GM12801 (cell line): ENCODE measurements around the gene CEP164.

Experiments
- CTCF ChIP-seq: IDR thresholded peaks from one replicate; pipeline ENCODE4 v1.5.1; 2011; ENCODE audit warnings: control low read depth; ENCODE audit not compliant: insufficient read length; ENCODE audit errors: extremely low read depth

CEP164 gene

GRCh38 chr11:117305145-117305544 is 22.5 kb upstream of the CEP164 start:
- TF ChIP-seq CTCF = no peak

GRCh38 chr11:117309310-117309709 is 18.3 kb upstream of the CEP164 start:
- TF ChIP-seq CTCF = no peak

DNA sequence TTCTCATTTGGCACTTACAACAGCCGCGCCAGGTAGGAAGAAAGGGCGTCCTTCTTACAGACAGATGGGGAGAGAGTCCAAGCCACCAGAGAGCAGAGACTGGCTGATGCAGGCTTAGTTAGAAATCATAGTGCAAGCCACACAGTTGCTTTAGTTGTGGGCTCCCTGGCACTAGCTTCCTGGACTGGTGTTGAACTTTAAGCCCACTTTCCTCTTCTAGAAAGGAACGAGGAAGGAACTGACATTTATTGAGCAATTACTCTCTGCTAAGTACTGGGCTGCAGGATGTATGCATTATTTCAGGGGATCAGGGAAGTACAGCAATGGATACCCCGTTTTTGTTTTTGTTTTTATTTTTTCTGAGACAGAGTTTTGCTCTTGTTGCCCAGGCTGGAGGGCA is 14.6 kb upstream of the CEP164 start:
- TF ChIP-seq CTCF = no peak

DNA sequence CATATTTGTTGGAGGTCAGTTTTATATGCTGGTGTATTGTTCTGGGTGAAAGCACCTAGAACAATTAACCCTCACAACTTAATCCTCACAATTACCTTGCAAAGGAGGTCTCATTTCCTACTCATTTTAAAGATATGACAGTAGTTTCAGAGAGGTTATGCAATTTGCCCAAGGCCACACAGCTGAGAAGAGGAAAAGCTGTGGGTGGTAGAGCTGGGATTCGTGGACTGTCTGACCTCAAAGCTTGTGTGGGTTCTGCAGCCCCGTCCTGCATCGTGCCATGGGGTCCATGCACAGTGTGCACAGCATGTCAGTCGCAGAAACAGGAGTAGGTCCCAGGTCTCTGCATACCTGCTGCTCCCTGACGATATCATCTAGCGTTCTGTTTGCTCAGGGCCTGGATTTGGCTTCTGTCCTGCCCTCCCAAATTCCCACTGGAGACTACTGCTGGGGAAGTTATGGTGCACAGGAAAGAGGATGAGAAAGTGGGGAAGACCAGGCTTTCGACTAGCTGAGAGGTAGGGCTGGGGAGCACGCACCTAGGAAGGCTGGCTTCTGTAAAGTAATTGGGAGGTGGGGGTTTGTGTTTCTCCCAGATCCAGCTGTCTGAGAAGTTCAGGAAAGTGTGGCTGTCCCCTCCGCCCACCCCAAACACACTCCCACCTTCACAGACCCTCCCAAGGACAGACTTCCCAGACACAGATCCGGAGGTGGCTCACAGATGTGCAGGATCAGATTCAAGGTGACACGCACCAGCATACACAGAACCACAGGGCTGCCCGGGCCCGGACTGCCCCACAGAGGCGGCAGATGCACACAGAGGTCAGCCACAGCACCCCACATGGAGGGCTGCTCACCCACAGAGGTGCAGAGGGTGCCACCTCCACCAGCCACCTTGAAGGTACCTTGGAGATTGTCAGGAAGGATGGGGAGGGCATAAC is 13.6 kb upstream of the CEP164 start:
- no peak for TF ChIP-seq CTCF

- no peak for TF ChIP-seq CTCF
These were observed 12.8 kb upstream of the CEP164 start for GRCh38 chr11:117314840-117315239.

DNA sequence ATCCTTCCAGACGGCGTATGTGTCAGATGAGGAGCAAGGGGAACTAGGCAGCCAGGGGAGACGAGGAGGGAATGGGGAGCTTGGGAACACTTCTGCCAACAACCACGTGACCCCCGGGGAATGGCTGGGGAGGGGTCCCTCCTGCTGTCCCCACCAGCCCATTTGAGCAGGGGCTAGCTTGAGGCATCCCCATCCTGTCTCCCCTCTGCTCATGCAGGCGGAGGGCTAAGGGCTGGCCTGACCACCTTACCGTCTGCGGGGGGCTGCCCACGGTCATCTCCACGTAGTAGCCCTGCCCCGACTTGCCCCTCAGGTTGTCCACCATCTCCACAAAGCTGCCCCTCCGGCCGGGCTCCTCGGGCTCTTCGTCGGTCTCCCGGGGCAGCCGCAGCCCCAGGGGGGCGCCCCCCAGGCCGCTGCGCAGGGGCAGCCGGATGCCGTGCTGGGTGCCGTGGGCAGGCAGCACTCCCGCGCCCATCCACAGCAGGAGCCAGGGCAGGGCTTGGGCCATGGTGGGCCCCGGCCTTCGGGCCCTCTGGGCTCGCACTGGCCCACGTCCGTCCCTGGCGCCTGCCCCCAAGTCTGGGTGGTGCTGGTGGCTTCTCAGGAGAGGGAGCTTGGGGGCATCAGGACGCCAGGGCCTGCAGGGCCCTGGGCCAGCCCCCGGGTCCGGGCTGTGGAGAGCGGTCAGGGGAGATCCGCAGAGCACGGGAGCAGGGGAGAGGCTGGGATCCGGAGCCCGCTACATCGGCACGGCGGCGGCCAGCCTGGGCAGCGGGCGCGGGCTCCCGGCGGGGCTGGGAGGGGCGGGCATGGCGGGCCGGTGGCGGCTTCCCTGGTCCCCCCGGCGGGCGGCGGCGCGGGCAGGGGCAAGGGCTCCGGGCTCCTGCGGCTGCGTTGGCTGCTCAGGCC is 12.1 kb upstream of the CEP164 start:
- TF ChIP-seq CTCF = no peak

DNA sequence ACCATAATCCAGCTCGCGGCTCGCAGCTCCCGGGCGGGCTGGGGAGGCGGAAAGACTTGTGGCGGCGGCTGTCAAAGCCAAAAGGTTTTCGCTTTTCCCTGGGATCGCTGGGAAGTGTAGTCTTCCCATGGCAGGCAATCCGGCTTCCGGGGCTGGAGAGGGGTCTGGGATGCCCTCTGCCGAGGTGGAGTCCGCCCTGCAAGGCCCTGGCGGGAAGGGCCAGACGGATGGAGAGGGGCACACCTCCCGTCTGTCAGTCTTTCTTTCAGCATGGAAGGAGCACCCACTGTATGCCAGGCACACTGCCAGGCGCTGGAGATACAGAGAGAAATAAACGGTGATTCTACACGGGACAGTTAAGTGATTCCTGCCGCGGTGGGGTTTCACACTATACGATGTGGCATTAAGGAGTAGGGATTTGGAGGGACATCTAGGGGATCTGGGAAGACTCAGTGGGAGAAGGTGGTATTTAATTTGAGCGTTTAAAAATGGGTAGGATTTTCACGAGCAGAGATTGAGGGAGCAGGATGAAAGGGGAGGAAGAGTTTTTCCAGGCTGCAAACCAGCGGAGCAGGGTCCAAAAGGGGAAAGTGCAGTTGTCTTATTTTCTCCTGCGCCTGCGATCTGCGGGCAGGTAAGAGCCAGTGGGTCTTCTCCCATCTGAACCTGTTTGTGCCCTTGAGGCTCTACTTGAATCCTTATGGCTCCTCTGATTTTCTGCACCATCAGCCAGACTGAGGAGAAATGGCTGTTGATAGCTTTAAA is 11.3 kb upstream of the CEP164 start, which contains the start of gene BACE1:
Gene BACE1 (minus strand): TSS at position 60 of the 765 bp plus-strand sequence. CDS start 461 bp downstream, outside the sequence.
- TF ChIP-seq CTCF = no peak
